HG03342 (cell line): Measurements from ENCODE around the gene CFLAR.
"Not testable (repeated sequence)": the region's sequence is repeated elsewhere in the genome, so short reads cannot be mapped to it uniquely, and the experiment has no call there.

Experiments
- ATAC-seq: cut with Tn5 transposase; IDR thresholded peaks from one replicate; pipeline ENCODE4 v1.9.1; 2021; ENCODE audit warnings: mild to moderate bottlenecking, moderate library complexity; ENCODE audit not compliant: unreplicated experiment

The CFLAR gene

DNA sequence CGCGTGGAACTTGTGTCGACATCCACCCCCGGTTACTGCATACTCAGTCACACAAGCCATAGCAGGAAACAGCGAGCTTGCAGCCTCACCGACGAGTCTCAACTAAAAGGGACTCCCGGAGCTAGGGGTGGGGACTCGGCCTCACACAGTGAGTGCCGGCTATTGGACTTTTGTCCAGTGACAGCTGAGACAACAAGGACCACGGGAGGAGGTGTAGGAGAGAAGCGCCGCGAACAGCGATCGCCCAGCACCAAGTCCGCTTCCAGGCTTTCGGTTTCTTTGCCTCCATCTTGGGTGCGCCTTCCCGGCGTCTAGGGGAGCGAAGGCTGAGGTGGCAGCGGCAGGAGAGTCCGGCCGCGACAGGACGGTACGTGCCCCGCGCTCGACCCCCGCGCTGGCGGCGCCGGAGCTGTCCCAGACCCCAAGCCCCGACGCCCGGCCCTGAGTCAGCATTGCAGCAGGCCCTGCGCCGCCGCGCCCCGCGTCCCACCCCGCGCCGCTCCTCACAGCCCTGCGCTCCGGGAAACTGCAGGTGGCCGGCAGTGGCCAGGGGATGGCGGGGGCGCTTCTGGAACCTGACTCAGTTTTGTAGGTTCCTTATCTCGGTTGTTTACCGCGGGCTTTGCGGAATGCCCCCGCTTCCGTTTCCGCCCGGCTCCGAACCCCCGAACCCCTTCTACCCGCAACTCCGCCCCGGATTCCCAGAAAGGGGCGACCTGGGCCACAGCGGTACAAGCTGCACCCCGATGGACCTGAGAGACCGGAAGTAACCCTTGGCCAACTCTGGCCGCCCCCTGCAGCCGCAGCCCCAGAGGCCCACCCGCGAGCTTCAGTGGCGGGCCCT, at the start of gene CFLAR:
Gene CFLAR (plus strand): TSS at position 50 of the 844 bp plus-strand sequence. CDS start 13,702 bp downstream, outside the sequence.
- peak; percentile 29 for ATAC-seq

DNA sequence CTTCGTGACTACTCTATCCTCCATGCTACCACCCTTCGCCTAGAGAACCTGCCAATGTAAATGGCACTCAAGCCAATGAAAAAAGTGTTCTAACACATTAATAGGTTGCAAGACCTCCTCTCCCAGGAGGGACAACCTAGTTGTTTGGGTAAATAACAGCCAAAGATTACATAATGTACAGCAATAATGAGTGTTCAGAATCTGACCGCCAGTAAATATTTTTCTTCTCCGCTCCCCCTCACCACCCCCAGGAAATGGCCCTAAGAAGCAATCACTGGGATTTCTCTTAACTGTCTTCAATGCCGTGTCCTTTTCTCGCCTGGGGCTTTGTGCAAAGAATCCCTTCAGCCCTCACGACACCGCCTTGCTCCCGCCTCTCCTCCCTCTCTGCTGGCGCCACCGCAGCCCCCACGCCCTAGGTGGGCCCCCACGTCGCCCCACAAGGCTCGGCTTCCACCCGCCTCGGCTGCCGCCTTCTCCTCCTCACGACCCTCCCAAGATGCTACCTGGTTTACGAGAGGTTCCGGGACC, 45.0 kb upstream of the CFLAR start:
- peak; percentile 25 for ATAC-seq

DNA sequence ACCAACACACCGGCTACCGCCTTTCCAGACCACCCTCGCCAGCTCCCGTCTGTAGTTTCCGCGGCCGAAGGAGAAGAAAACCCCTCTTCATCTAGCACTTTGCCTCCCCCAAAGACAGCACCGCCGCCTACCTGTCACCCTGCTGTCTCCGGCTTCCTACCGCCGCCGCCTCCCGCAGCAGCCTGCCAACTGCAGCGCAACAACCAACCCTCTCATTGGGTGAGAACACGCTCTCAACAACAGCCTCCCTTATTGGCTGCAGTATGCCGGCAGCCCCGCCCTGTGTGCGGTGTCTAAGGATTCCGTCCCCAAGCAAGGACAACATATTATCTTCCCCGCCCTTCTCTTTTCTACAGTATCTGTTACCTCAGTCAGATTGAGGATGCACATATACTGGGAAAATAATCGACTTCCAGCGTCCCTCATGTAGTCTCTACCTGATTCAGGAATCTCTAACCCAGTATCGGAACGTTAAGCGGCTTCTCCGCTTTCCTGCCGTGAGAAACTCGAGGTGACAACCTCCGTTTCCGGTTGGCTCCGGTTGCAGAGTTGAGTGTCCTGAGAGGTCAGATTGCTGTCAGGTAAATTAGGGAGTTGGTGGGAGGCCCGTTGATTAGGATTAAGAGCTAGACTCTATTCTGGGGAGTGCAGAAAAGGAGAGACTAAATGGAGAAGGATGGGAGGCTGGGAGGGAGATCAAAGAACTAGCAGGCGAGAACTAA, 44.3 kb upstream of the CFLAR start, which contains the start of the genes HYCC2 and NDUFB3:
Gene HYCC2 (minus strand): TSS at position 193 of the 722 bp plus-strand sequence. CDS start 47,662 bp downstream, outside the sequence.
Gene NDUFB3 (plus strand): TSS at position 523 of the 722 bp plus-strand sequence. CDS start 6,882 bp downstream, outside the sequence.
- ATAC-seq: peak; percentile 97

DNA sequence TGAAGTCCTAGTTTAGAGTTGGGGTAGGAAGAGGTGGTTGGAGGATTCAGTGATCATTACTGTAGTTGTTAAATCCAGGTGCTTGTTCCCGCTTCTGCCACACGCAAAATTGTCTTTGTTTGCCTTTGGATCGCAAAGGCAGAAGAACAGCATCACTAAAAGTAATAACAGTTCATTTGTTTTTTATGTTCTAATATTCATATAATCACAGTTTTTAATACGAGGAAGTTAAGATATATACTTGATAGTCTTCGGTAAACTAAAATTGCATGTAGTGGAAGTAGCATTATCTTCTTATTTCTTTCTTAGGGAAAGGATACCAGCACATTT, 43.8 kb upstream of the CFLAR start:
- ATAC-seq: peak; percentile 8

DNA sequence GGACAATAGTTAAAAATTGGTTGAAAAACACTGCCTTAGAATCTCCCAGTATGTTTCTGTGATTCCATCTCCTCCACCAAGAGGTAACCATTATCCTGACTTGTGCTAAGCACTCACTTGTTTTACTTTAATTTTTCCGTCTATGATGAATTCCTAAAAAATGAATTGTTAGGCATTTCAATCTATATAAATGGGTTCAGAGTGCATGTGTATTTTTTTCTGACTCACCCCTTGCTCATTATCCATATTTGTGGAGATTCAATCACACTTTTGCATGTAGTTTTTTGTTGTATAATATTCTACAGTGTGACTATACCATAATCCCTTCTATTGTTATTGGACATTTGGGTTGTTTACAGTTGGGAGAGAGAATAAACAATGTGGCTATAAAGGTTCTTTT, 42.9 kb upstream of the CFLAR start:
- ATAC-seq: no peak

DNA sequence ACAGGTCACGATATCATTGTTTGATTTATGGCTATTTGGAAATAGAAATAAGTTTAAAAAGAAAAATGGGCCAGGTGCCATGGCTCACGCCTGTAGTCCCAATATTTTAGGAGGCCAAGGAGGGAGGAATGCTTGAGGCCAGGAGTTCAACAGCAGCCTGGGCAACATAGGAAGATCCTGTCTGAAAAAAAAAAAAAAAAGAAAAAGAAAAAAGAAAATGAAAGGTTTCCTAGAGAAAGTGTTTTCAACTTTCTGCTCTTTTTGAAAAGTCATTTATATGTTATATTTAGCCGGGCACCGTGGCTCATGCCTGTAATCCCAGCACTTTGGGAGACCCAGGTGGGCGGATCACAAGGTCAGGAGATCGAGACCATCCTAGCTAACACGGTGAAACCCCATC, 41.0 kb upstream of the CFLAR start:
- no peak for ATAC-seq

DNA sequence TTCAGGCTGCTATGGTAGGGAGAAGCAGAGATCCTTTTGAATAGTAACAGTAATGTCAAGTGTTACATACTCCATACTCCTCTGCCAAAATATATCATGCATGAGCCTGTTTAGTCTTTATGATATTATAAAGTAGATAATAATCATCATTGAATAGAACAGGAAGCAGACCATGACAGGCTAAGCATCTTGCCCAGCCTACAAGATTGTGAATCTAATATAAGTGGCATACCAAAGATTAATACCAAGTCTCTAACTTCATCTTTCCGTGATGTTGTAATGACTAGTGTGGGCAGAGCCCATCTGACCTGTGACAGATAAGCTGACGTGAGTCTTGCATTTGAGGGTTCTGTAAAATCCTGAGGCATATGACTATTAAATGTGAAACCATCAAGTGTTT, 31.1 kb upstream of the CFLAR start:
- ATAC-seq: no peak

DNA sequence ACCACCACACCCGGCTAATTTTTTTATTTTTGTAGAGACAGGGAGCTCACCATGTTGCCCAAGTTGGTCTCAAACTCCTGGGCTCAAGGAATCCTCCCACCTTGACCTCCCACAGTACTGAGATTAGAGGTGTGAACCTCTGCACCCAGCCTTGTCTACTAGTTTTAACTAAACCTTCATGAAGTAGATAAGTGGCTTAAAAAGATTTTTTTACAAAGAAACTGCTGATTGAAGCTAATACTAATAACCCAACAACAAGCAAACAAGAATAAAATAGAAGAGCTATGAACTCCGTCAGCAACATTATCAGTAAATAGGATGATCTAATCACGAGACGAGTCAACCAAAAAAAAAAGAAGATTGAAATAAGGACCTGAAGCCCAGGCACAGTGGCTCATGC, 25.4 kb upstream of the CFLAR start:
- no peak for ATAC-seq

DNA sequence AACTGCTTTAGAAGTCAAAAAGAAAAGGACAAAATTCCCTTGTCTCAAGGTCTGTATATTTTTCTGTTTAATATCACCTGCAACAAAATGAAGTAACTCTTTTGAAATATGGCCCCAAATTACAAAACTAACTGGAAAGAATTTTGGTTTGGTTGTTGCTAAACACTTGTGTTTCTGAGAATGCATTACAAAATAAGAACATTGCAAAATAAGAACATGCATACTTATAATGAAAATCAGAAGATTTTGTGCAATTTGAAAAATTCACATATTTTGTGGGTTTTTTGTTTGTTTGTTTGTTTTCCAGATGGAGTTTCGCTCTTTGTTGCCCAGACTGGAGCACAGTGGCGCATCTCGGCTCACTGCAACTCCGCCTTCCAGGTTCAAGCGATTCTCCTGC, 22.4 kb upstream of the CFLAR start:
- no peak for ATAC-seq

DNA sequence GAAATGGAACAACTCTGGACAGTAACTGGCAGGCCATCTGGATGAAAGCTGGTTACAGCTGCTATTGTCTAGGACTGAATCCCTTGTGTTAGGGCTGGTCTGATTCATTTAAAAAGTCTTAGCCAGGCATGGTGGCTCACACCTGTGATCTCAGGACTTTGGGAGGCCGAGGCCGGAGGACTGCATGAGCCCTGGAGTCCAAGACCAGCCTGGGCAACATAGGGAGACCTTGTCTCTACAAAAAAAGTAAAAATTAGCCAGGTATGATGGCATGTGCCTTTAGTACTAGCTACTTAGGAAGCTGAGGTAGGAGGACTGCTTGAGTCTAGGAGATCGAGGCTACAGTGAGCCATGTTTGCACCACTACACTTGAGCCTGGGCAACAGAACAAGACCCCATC, 15.5 kb upstream of the CFLAR start:
- no peak for ATAC-seq

DNA sequence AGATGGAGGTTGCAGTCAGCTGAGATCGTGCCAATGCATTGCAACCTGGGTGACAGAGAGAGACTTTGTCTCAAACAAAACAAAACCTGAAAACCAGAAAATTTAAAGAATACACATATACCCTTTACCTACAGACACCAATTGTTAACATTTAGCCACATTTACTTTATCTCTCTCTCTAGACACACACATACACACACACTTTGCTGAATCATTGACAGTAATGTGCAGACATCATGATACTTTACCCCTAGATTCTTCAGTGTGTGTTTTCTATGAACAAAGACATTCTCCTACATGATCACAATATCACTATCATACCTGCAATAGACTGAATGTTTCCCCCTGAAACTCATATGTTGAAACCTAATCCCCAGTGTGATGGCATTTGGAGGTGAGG, 10.2 kb upstream of the CFLAR start:
- ATAC-seq: no peak

DNA sequence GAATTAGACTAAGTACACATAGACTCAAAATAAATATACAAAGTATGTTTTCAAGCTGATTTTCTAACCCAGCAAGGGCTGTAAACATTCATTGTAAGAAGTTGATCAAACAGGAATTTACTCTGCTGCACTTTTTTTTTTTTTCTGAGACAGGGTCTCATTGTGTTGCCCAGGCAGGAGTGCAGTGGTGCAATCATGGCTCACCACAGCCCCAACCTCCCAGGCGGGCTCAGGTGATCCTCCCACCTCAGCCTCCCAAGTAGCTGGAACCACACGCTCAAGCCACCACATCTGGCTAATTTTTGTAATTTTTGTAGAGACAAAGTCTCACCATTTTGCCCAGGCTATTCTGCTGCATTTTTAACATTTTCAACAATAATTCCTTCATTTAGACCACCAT, 8.3 kb upstream of the CFLAR start:
- no peak for ATAC-seq

DNA sequence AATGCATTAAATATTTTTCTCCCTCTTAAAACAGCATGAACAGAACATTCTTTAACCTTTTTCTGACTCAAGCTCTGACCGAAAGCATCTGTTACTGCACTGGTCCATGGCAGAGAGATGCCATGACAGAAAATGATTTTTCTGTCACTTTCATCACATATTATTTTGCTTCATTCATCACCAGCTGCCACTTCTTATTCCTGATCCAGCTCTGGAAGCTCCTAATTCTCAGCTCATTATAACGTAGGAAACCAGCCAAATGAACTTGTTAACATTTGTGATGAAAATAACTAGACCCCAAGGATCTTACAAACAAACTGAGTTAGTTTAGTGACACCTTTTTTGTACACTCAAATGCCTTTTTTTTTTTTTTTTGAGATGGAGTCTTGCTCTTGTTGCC, 7.6 kb upstream of the CFLAR start:
- no peak for ATAC-seq

DNA sequence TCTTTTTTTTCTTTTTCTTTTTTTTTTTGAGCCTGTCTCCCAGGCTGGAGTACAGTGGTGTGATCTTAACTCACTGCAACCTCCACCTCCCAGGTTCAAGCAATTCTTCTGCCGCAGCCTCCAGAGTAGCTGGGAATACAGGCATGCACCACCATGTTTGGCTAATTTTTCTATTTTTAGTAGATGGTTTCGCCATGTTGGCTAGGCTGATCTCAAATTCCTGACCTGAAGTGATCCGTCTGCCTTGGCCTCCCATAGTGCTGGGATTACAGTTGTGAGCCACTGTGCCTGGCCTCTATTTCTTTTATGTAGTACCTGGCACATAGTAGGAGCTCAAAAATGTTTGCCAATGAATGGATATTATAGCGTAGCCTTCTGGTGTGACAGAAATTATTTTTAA, 6.8 kb upstream of the CFLAR start:
- no peak for ATAC-seq

DNA sequence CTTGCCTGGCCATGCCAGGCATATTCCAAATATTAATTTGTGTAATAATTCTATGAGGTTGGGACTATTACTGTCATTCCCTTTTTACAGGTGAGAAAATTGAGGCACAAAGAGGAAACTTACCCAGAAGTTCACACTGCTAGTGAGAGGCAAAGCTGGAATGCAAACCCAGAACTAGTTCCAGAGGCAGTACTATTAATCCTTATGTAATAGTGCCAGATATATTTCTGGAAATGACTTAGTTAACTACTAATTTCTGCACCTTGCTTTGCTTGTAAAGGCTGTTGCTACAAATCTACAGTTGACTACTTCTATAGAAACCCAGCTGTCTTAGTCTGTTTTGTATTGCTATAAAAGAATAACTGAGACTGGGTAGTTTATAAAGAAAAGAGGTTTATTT, 5.3 kb upstream of the CFLAR start:
- ATAC-seq: no peak

DNA sequence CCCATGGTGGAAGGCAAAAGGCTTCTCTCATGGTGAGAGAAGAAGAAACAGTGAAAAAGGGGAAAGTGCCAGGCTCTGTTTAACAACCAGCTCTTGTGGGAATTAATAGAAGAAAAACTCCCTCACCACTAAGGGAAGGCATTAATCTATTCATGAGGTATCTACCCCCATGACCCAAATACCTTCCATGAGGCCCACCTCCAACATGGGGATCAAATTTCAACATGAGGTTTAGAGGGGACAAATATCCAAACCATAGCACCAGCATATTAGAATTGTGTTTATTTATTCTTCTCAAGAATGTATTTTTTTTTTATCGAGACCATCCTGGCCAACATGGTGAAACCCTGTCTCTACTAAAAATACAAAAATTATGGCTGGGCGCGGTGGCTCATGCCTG, 4.9 kb upstream of the CFLAR start:
- no peak for ATAC-seq

DNA sequence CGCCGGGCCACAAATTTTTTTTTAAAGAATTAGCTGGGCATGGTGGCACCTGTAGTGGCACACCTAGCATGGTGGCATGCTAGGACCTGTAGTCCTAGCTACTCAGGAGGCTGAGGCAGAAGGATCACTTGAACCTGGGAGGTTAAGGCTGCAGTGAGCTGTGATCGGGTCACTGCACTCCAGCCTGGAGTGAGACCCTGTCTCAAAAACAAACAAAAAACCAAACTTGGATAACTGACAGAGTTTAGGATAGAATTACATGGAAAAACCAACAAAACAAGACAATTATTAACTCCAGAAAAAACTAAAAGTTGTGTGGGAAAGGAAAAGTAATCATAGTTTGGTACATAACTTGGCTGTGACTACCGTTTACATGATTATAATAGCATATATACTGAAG, 1.6 kb upstream of the CFLAR start:
- ATAC-seq: no peak

DNA sequence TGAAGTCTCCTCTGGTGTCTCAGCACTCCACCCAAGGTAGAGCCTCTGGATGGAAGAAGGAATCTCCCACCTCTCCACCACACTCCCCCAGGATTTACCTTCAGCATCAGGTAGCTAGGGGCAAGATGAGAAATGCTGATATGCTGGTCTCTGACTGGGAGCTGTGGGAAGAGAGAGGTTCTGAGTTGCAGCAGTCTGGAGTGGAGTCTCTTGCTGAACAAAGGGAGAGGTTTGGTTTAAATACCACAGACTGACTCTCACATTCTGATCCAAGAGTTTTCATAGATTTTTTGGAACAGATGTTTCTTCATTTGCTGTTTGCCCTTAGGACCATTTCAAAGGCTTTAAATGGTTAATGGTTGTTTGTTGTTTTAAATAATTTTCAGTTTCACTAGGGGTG, 1.1 kb upstream of the CFLAR start:
- no peak for ATAC-seq

DNA sequence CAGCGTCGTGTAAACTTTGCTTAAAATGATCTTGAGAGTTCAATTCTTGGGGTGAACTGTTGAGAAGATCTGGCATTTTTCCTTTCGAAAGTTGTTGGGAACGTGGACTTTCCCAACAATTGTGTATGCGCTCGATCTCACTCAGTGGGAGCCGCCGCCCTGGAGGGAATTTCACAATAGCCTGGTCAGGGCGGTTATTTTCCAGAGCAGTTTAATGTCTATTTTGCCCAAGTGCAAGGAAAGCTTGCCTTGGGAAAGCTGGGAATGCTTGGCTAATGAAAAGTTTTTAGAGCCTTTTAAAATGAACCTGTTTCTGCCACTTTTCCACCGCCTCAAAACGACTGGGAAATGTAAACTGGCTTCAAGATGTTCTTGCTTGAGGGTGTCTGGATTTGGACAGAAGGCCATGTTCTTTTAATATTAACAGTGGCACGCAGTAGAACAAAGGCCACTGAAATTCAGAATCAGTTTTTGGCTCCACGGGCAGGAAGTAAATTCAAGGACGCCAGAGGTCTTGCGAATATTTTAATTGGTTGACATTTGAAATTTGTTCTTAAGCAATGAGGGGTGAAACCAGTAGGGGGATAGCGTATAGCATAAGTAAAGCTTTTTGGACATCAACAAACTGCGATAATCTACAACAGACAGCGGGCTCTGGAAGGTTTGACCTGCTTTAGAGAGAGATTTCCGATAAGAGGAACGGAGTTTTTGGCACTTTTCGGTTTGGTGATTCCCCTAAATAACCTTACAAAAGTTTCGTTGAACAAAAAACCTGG, 1.2 kb downstream of the CFLAR start:
- no peak for ATAC-seq

DNA sequence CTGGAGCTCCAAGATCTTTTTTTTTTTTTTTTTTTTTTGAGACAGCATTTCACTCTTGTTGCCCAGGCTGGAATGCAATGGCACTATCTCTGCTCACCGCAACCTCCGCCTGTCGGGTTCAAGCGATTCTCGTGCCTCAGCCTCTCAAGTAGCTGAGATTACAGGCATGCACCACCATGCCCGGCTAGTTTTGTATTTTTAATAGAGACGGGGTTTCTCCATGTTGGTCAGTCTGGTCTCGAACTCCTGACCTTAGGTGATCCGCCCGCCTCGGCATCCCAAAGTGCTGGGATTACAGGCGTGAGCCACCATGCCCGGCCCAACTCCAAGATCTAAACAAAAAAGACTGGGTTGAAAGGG, 1.8 kb downstream of the CFLAR start:
- not testable (repeated sequence) for ATAC-seq
